Measurements from ENCODE around the gene CFAP77.

- TF ChIP-seq POLR2A (IDR thresholded peaks at IDR 0.05; ENCODE audit: low read depth, low read length) (no peak), TAF1 (IDR thresholded peaks at IDR 0.05; ENCODE audit: borderline replicate concordance, low read depth, low read length) (no peak), POLR2AphosphoS5 (IDR thresholded peaks at IDR 0.05; ENCODE audit: low read depth, low read length) (no peak)
These were observed 96.1 kb downstream of the CFAP77 start for GRCh38 chr9:132505991-132506655.

Measured in GM12892 (cell line).